Fibroblast of skin of right biceps (primary cell): ENCODE results near the gene SPSB3.
A peak's percentile ranks its signal among the peaks of the same experiment; 100 is the strongest.
"Not testable (repeated sequence)": the region's sequence is repeated elsewhere in the genome, so short reads cannot be mapped to it uniquely, and the experiment has no call there.

ENCODE experiments used
- DNase-seq: peaks from one replicate; pipeline ENCODE4 v3.0.0-alpha.2; 2013

SPSB3 gene

DNA sequence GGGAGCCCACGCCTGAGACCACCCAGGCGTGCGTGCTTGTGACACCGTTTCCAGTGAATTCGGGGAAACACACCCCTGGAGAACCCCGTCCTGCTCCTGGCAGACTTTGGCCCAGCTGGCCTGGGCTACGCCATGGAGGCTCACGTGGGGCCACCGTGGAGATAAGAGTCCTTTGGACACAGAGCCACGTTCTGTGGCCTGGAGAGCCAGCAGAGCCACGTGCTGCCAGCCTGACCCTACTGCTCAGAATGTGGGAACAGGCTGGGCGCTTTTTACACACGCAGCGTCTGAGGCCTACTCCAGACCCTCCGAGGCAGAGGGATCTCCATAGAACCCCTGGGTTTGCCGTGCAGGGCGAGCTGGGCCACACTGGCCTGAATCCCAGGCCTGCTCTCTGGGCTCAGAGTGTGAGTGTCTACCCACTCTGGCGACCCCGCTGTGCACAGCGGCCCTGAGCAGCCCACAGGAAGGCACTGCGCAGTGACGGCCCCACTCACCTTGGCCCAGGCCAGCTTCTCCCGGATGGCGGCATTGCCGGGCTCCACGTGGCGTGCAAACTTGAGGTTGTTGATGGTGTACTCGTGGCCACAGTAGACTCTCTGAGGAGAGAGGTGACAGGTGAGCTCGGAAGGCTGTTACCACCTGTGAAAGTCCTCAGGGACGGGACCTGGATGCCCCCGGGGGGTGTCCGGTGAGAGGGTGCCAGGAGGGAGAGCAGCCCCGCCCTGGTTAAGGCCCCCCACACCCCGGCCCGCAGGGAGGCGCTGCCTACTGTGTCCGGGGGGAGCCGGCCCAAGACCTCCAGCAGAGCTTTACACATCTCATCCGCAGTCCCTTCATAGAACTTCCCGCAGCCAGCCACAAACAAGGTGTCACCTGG lies 34.3 kb upstream of the SPSB3 start:
- DNase-seq: no peak

DNA sequence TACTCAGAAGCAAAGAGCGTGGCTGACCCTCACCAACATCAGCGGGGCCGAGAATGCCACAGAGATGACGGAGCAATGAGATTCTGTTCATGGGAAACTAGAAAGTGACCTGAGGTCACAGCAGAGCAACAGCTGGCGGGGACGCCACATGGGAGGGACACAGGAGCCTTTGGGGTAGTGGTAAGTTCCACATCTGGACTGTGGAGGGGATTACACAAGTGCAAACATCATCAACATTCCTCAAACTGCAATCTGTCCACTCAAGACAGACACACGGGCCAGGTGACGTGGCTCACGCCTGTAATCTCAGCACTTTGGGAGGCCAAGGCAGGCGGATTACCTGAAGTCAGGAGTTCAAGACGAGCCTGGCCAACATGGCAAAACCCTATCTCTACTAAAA lies 33.1 kb upstream of the SPSB3 start:
- DNase-seq: no peak

DNA sequence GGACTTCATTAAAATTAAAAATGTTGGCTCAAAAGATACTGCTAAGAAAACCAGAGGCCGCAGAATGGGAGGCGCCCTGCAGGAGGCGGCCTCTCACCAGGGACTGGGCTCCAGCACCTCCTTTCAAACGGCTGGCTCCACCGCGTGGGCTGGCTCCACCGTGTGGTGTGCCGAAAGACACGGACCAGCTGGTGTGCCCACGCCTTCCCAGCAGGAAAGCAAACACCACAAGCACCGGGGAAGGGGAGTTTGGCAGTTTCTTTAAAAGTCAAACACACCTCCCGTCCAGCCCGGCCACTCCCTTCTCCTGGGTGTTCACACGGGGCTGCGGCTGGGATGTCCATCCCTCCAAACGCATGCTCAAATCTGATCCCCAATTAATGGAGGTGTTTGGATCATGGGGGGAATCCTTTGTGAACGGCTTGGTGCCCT lies 30.4 kb upstream of the SPSB3 start:
- DNase-seq: peak; percentile 52

DNA sequence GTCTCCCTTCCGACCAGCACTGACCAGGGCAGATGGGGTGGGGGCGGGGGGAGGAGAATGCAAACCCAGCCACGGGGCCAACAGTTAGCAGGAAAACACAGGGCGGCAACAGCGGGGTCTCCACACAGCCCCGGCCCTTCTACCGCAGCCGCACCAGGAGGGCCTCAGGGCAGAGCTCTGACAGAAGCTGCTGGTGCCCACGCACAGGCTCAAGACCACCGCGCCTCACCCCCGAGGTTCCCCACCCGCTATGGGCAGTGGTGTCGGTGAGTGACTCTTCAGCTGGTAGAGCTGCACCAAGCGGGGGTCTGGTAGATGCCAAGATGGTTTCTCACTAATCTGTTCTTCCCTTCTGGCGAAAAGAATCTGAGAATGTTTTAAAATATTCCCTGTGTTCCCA lies 28.2 kb upstream of the SPSB3 start:
- no peak for DNase-seq

DNA sequence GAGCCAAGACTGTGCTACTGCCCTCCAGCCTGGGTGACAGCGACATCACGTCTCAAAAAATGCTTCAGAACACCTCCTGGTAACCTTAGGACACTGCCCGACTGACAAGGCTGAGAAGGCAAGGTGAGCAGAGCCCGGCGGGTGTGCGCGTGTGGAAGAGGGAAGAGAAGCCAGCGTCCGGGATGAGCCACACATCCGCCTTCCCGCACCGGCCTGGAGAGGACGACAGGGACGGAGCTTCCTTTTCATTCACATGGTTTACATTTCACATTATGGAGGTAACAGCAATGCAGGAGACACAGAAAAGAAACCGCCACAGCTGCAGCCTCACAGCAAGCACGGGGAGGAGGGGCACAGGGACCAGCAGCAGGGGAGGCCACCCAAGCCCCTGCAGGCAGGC lies 27.7 kb upstream of the SPSB3 start:
- DNase-seq: no peak

DNA sequence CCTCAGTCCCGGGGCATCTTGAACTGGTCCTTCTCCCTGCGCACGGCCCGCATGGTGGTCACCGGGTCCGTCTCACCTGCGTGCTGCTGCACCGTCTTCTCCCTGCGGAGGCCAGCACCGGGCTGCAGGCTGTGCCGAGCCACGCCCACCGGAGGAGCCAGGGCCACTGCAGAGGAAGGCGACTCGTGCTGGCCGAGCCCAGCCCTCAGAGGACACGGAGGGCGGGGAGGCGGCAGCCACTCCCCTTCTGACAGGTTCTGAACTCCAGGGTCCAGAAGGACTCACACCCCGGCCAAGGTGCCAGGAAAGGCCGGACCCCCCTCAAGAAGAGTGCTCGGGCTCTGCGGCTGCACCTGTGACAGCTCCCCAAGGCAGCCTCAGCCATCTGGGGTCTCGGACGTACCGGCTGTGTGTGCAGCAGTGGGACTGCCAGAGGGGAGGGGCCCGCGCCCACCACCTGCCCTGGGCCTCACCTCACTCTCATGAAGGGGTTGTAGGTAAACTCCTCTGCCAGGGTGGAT lies 27.0 kb upstream of the SPSB3 start:
- DNase-seq: no peak

DNA sequence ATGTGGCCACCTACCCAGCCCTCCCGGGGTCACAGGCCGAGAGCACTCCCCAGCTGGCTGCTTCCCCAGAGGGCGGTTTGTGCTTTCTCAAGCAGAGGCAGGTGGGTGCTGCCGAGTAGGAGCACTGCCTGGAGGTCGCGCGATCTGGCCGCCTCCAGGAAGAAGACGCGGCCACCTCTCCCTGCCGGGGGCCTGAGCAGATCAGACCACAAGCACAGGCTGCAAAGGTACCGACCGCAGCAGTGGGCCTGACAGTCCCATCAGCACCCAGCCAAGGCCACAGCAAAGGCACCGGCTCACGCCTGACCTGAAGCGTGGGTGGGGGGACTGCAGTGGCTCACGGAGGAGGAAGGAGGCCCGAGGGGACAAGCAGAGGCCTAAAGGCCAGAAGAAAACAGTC lies 26.3 kb upstream of the SPSB3 start:
- no peak for DNase-seq

DNA sequence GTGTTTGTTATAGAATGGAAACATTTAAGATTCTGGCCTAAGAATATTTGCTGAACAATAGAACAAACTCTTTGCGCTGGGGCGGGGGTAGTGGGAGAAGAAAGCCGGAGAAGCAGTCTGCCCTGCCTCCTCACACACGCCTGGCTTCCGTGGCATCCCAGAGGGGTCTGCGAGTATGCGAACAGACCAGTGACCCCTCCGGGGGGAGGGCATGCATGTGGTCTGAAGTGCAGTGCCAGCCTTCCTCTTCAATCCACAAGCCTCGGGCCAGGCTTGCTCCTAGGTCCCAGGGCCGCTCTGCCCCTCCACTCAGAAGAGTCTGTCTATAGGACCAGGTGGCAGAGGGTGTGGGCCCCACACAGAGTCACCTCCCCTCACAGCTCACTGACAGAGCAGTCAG lies 25.3 kb upstream of the SPSB3 start:
- no peak for DNase-seq

DNA sequence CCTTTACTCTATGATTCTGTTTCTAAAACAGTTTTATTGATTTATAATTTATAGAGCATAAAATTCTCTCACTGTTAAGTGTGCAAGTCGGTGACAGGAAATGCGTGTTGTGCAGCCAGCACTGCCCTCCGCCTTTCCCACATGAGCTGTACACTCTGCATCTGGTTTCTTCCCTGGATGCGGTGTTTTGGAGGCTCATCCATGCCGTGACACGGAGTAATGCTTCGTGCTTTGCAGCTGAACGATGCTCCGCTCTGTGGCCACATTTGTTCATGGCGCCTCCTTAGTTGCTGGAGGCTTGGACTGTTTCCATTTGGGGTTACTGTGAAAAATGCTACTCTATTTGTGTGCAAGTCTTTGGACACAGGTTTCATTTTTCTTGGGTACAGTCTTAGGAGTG lies 18.3 kb upstream of the SPSB3 start:
- no peak for DNase-seq

DNA sequence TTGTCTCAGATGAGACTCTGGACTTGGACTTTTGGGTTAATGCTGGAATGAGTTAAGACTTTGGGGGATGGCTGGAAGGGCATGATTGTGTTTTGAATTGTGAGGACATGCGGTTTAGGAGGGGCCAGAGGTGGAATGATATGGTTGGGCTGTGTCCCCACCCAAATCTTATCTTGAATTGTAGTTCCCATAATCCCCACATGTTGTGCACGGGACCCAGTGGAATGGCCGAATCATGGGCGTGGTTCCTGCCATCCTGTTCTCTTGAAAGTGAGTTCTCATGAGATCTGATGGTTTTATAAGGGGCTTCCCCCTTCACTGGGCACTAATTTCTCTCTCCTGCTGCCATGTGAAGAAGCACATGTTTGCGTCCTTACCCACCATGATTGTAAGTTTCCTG lies 16.9 kb upstream of the SPSB3 start:
- DNase-seq: not testable (repeated sequence)

DNA sequence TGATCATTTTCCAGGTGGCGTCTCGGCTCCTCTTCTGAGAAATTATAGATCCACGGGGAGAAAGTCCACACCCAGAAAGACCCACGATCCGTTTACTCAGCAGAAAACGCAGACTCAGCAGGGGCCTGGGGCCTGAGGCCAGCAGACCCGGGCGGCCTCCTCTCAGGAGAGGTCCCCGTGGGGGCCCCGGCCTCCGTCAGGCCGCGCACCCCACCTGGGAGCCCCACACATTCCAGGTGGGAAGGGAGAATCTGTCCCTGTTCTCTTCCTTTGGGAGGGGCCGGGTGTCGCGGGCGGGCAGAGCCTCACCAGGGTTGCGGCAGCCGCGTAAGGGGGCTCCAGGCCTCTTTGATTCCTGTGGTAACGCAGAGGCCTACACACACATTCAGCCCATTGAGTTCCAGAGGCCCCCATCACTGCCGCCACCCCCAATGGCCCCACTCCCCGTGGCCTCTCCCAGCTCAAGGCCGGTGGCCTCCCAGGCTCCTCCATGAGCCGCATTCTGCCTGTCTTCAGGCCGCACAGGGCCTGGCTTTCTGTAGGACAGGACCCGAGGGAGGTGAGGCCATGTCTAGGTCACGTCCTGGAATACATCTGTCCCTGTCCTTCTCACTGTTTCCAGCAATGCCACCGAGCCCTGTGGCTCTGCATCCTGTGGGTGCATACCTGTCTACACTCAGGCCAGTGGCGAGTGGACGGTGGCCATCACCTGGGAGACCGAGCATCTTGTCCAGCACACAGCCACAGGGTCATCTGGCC lies 12.7 kb upstream of the SPSB3 start:
- DNase-seq: no peak

DNA sequence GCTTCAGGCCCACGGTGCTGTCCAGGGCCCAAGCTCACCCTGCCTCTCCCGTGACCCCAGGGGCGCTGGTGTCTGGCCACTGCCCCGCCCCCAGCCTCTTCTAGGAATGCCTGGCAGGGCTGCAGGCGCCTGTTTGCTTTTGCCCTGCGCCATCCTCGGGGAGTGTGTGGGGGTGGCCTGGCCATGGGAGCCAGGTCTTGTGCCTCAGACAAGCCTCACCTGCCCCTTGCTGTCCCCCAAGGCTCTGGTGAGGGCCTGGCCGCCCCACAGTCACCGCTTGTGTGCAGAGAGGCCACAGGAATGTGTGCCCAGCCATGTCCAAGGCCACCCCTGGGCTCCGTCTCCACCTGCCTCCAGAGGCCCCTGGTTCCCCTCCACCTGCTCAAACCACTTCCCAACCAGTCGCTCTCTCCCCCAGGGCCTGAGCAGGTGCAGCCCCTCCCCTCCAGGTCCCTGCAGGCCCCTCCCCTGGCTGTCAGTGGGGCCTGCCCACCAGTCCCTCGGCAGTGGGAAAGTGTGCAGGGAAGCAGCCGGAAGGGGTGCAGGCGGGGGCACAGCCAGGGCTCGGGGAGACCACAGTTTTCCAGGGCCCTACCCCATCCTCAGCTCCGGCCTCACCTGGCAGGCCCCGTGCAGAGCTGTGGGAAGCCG lies 12.0 kb upstream of the SPSB3 start:
- DNase-seq: no peak

DNA sequence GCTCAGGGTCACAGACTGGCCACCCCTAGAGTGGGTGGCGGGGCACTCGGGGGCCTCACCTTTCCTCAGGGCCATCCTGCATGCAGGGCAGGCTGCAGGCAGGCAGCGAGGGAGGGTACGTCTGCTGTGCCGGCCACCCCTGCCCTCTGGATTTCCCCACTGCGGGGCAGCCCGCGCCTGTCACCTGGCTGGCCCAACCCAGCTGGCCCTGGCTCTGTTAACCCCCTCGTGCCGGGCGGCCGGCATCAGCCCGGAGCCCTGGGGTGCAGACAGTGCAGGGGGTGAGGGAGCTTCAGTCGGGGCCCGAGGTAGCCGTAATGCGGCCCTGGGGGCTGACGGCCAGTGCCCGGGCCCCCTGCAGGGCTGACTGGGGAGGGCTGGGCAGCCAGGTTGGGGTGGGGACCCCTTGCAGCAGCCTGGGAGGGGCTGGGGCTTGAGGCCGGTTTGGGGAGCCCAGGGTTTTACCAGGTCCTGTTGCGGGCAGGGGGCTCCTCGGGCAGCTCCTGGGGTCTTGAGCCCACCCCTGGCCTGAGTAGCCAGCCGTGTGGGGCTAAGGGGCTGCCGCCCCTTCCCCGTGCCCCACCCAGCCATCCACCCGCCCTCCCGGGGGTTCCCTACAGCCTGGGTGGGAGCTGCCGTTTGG lies 11.3 kb upstream of the SPSB3 start, which contains the start of gene IGFALS:
IGFALS (minus strand) TSS at position 128 of the 643 bp plus-strand sequence; CDS start at position 75, 53 bp downstream.
- no peak for DNase-seq

DNA sequence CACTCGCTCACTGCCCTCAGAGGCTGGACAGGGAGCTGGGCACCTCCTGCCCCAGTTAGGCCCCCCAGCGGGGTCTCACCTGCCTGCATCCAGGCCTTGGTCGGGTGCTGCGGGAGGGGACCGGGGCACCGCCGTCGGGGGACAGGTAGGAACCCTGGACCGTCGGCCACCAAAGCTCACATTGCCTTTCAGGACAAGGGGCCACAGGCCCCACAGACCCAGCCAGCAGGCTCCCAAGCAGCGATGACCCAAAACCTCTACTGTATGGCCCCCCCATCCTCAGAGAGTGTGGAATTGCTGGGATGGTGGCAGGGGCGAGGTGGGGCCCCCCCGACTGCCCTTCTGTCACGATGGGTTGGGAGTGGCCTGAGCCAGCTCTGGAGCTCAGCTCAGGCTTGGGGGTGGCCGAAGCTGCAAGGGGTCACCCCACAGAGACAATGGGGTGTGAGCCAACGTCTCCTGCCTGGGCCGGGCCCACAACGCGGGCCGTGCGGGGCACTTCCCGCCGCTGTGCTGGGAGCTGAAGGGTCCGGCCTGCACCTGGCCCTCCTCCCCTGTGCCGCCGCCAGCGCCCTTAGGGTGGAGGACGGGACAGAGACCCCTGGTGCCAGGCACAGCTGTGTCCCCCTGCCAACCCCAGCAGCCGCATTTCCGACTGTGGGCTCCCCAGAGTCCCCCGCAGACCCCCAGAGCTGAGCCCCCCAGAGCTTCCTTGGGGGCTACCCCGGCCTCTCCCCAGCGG lies 10.6 kb upstream of the SPSB3 start:
- DNase-seq: no peak

DNA sequence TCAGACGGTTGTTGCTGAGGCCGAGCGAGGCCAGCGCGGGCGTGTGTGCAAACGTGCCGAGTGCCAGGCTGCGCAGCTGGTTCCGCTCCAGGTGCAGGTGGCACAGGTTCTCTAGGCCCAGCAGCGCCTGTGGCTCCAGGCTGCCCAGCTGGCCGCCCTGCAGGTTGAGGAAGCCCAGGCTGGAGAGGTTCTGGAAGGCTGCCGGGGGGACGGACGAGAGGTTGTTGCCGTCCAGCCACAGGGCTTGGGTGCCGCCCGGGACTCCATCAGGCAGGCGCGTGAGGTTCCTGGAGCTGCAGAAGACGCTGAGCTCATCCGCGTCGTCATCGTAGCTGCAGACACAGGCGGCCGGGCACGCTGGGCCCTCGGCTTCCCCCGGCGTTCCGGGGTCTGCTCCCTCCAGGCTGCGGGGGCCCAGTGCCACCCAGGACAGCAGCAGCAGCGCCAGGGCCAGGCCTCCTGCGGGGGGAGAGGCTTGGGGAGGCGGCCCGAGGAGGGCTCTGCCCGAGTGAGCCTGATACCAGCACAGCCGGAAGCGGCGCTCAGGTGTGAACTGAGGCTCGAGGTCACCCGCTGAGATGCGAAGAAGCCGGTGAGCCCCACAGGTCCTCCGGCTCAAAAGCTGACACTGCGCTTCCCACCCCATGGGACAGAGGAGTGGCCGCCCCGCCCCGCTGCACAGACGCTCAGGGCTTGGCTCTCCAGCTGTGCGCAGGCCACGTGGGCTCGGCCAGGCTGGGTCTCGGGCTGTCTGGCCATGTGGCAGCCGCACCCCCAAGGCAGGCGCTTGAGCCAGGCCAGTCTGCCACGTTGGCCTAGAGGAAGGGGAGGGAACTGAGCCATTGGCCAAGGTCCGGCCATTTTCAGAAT lies 9.8 kb upstream of the SPSB3 start:
- DNase-seq: no peak

DNA sequence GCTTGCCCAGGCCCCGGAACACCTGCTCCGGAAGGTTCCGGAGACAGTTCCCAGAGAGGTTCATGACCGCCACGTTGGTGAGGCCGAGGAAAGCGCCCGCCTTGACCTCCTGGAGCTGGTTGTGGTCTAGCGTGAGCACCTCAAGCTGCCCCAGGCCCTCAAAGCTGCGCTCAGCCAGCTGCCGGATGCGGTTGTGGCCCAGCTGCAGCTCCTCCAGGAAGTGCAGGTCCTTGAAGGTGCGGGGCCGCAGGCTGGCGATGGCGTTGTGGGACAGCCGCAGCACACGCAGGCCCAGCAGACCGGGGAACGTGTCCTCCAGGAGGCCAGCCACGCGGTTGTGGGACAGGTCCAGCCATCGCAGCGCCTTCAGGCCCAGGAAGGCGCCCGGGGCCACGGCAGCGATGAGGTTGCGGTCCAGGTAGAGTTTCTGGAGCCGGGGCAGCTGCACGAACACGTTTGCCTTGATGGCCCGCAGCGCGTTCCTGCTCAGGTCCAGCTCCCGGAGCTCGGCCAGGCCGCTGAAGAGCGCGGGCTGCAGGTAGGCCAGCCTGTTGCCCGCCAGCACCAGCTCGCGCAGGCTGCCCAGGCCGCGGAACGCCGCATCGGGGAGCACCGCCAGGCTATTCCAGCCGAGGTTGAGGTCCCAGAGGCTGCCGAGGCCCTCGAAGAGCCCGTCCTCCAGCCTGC lies 9.0 kb upstream of the SPSB3 start:
- DNase-seq: no peak

DNA sequence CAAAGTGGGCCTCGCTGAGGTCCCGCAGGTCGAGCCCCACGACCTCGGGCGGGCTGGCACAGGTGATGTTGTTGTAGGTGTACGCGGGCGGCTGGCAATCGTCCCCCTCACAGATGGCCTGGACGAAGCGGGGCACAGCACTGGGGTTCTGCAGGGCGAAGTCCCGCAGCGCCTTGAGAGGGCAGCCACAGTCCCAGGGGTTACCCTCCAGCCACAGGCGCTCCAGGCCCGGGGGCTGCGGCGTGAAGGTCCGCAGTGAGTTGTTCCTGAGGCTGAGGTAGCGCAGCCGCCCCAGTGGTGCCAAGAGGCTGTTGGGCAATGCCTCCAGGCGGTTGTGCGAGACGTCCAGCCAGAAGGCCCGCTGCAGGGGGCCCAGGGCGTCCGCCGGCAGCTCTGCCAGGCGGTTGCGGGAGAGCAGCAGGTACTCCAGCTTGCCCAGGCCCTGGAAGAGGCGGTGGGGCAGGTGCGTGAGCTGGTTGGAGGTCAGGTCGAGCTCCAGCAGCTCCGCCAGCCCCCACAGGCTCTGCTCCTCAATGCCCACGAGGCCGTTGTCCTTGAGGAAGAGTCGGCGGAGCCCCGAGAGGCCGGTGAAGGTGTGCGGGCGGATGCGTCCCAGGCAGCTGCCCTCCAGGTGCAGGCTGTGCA lies 8.4 kb upstream of the SPSB3 start:
- no peak for DNase-seq

DNA sequence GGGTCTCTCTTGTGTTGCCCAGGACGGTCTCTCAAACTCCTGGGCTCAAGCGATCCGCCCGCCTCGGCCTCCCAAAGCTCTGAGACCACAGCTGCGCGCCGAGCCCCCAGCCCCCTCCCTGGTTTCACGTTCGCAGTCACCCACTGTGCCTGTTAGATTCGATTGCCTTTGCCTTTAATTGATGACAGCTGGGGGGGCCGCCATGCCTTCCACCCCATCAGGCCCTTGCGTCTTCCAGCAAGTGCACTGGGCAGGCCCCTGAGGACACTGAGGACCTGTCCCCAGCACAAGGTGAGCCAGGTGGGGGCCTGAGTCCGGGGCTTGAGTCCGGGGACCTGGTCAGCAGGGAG lies 7.9 kb upstream of the SPSB3 start:
- no peak for DNase-seq

DNA sequence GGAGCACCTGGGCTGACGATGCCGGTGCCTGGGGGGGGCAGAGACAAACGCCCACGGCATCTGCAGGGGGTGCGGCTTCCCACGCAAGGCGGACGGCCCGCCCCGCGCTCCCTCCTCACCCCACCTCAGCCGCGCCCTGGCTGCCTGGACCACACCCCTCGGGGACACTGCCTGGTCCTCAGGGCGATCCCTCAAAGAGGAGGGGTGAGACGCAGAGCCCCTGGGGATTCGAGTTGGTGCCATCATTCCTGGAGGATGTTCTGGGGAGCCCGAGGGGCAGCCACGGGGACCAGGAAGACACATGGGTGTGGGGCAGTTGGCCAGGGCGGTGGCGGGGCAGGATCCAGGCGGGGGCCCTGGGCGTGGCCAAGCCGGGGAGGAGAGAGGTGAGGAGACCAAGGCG lies 7.3 kb upstream of the SPSB3 start:
- no peak for DNase-seq

DNA sequence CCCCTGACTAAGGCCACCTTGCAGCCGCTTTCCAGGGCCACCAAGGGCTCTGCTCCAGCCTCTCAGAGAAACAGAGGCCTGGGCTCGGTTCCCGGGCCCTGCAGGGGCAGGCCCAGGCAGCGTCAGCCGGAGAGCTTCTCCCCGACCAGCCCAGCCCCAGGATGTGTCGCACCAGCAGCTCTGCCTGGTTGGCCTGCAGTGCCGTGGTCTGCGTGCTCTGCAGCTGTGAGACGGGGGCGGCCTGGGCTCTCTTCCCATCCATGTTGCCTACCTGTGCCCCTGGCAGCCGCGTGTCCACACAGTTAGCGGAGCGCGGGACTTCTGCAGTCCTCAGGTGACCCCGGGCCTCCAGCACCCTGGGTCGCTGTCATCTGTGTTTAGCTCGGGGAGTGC lies 6.3 kb upstream of the SPSB3 start:
- no peak for DNase-seq
